Glutamatergic neuron (in vitro differentiated cells): ENCODE data around the gene PNMA8C. TPM values are rescaled to one million over a fixed set of nuclear protein-coding genes. Genes with fewer than 3 reads are reported as not detected.

ENCODE experiments used
- DNase-seq: peaks from one replicate; pipeline ENCODE4 v3.0.0; 2022
- H3K27ac Mint-ChIP-seq: one replicate; pipeline ENCODE4 v1.8.0; 2020; ENCODE audit warnings: mild to moderate bottlenecking, mixed read lengths, inconsistent platforms; ENCODE audit not compliant: unreplicated experiment
- H3K27me3 Mint-ChIP-seq: one replicate; pipeline ENCODE4 v1.8.0; 2020; ENCODE audit warnings: mild to moderate bottlenecking, moderate library complexity, mixed read lengths, inconsistent platforms; ENCODE audit not compliant: unreplicated experiment
- H3K36me3 Mint-ChIP-seq: one replicate; pipeline ENCODE4 v1.8.0; 2020; ENCODE audit warnings: mild to moderate bottlenecking, mixed read lengths, inconsistent platforms; ENCODE audit not compliant: unreplicated experiment
- H3K4me1 Mint-ChIP-seq: one replicate; pipeline ENCODE4 v1.8.0; 2020; ENCODE audit warnings: mild to moderate bottlenecking, low read depth, mixed read lengths, inconsistent platforms; ENCODE audit not compliant: unreplicated experiment
- H3K4me3 Mint-ChIP-seq: one replicate; pipeline ENCODE4 v1.8.0; 2020; ENCODE audit warnings: mild to moderate bottlenecking, mixed read lengths, inconsistent platforms; ENCODE audit not compliant: unreplicated experiment
- H3K9me3 Mint-ChIP-seq: one replicate; pipeline ENCODE4 v1.8.0; 2020; ENCODE audit warnings: mild to moderate bottlenecking, moderate library complexity, mixed read lengths, inconsistent platforms; ENCODE audit not compliant: unreplicated experiment
- total RNA-seq: library from RNA; stranded (reverse); fragmentation: NEBNext Ultra II Directional; extraction: Animal tissue kit (Norgen Biotek cat#: 25700); gene quantifications from one replicate; pipeline ENCODE4 v1.2.1, GENCODE V29; 2021; ENCODE audit not compliant: unreplicated experiment
- TF ChIP-seq, protein P1 (sequence below): fragments of 200-600 bp; sonication (generic); IDR thresholded peaks from one replicate; pipeline ENCODE4 v1.5.0; 2021; ENCODE audit not compliant: partially characterized antibody, unreplicated experiment

PNMA8C gene
- total RNA-seq, 1 donor from 2014 or later = 5.3 TPM

DNA sequence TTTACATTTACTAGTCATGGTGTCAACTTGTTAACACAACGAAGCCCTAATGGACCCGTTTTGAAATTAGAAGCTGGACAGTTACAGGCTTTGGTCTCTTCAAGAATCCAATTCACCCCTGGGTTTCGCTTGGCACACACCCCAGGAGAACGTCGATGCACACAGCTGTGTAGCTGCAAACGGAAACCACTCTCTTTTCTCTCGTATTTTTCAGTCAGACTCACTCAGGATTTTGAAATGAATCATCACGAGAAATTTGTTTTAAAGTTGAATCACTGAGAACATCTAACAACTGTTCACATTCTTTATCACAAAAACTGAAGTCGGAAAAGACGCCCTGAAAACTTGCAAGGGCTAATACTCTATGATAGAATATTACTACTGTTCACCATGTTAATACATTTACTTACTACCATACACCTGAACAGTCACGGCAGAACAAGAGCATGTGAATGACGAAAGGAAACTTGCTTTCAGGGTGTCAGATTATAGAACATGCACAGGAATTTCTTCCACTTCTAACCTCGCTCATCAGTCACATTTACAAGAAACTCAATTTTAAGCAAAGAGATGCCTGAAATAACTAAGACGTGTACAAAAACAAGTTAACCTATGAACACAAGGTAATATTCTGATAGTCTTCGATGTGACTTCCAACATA lies 37.9 kb upstream of the PNMA8C start:
- H3K4me1 Mint-ChIP-seq = peaks cover 4% of the 10 kb centered on the region
- DNase-seq = no peak
- TF ChIP-seq, protein P1, sequence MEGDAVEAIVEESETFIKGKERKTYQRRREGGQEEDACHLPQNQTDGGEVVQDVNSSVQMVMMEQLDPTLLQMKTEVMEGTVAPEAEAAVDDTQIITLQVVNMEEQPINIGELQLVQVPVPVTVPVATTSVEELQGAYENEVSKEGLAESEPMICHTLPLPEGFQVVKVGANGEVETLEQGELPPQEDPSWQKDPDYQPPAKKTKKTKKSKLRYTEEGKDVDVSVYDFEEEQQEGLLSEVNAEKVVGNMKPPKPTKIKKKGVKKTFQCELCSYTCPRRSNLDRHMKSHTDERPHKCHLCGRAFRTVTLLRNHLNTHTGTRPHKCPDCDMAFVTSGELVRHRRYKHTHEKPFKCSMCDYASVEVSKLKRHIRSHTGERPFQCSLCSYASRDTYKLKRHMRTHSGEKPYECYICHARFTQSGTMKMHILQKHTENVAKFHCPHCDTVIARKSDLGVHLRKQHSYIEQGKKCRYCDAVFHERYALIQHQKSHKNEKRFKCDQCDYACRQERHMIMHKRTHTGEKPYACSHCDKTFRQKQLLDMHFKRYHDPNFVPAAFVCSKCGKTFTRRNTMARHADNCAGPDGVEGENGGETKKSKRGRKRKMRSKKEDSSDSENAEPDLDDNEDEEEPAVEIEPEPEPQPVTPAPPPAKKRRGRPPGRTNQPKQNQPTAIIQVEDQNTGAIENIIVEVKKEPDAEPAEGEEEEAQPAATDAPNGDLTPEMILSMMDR = no peak
- H3K36me3 Mint-ChIP-seq = peaks cover 6% of the 10 kb centered on the region
- H3K9me3 Mint-ChIP-seq = peaks cover 2% of the 10 kb centered on the region
- no peak overlapping the region for H3K27ac Mint-ChIP-seq
- peaks cover 1% of the 10 kb centered on the region for H3K27me3 Mint-ChIP-seq
- H3K4me3 Mint-ChIP-seq = no peak overlapping the region

DNA sequence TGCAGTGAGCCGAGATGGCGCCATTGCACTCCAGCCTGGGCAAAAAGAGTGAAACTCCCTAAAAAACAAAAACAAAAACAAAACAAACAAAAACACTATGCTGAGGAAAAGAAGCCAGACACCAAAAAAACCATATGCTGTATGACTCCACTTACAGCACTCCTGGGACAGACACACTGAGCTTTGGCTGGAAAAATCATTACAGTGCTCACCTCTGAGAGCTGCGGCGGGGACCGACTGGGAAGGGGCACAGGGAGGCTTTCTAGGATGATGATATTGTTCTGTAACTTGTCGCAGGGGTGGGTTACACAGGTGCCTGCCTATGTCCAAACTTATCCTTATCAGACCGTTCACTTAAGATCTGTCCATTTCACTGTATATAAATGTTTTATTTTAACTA lies 34.8 kb upstream of the PNMA8C start:
- TF ChIP-seq, protein P1 = no peak
- no peak overlapping the region for H3K27ac Mint-ChIP-seq
- peaks cover 4% of the 10 kb centered on the region for H3K4me1 Mint-ChIP-seq
- no peaks in the 10 kb centered on the region for H3K36me3 Mint-ChIP-seq
- peaks cover 2% of the 10 kb centered on the region for H3K9me3 Mint-ChIP-seq
- no peak for DNase-seq
- peaks cover 1% of the 10 kb centered on the region for H3K27me3 Mint-ChIP-seq
- H3K4me3 Mint-ChIP-seq = no peak overlapping the region

DNA sequence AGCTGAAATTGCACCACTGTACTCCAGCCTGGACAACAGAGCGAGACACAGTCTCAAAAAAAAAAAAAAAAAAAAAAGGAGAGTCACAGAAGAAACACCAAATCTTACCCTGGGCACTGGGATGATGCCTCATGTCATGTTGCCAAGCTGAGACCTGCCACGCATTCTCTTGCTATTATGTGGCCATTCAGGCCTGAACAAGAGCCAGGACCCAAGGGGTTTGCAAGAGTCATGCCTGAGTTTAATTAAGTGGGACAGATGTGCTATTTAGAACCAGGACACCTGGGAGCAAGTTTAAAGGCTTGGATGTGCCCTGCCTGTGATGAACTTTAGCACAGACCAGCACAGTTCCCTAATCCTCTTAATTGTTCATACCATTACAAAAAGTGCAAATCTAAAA lies 32.8 kb upstream of the PNMA8C start:
- no peaks in the 10 kb centered on the region for H3K36me3 Mint-ChIP-seq
- TF ChIP-seq, protein P1 = no peak
- no peaks in the 10 kb centered on the region for H3K9me3 Mint-ChIP-seq
- DNase-seq = no peak
- peaks cover 1% of the 10 kb centered on the region for H3K27me3 Mint-ChIP-seq
- H3K27ac Mint-ChIP-seq = peak overlapping the region; percentile 33
- peaks cover 4% of the 10 kb centered on the region for H3K4me1 Mint-ChIP-seq
- no peak overlapping the region for H3K4me3 Mint-ChIP-seq

DNA sequence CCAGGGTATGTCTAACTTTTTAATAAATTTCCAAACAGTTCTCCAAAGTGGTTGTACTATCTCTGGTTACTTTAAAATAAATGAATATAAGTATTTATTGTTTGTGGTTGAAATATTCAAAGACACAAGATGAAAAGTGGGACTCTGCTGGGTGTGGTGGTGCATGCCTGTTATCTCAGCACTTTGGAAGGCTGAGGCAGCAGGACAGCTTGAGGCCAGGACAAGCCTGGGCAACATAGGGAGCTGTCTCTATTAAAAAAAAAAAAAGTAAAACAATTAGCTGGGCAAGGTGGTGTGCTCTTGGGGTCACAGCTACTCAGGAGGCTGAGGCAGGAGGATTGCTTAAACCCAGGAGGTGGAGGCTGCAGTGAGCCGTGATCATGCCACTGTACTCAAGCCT lies 32.2 kb upstream of the PNMA8C start:
- Mint-ChIP-seq H3K27ac (no peak overlapping the region), H3K4me3 (no peak overlapping the region), H3K9me3 (no peaks in the 10 kb centered on the region), H3K27me3 (peaks cover 1% of the 10 kb centered on the region), H3K4me1 (peaks cover 4% of the 10 kb centered on the region), H3K36me3 (no peaks in the 10 kb centered on the region)
- DNase-seq = no peak
- TF ChIP-seq, protein P1 = no peak

DNA sequence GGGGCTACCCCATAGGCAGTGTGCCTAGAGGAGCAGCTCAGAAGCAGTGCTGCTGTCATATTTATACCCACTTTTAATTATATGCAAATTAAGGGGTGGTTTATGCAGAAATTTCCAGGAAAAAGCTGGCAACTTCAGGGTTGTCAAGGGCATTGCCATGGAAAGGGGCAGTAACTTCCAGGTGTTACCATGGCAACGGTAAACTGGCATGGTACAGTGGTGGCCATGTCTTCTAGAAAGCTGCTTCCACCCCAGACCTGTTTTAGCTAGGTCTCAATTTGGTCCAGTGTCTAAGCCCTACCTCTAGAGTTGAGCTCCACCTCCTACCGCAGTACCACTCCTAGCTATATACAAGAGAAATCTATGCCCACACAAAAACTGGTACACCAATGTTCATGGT lies 31.3 kb upstream of the PNMA8C start:
- TF ChIP-seq, protein P1 = no peak
- no peaks in the 10 kb centered on the region for H3K36me3 Mint-ChIP-seq
- no peak overlapping the region for H3K4me3 Mint-ChIP-seq
- peaks cover 4% of the 10 kb centered on the region for H3K4me1 Mint-ChIP-seq
- H3K9me3 Mint-ChIP-seq = no peaks in the 10 kb centered on the region
- H3K27ac Mint-ChIP-seq = no peak overlapping the region
- DNase-seq = no peak
- H3K27me3 Mint-ChIP-seq = peaks cover 1% of the 10 kb centered on the region
